Upper lobe of left lung (tissue), 6 donors: ENCODE results near the gene RUNX2. TPM values are rescaled to one million over a fixed set of nuclear protein-coding genes. Genes with fewer than 3 reads are reported as not detected.

ENCODE experiments used
- ATAC-seq, 2 donors: fragments of 200-7000 bp; cut with Tn5 transposase; one replicate each; pipeline ENCODE4 v1.9.1; 2022; ENCODE audit warnings: mild to moderate bottlenecking in 2 of 2, moderate library complexity in 2 of 2; ENCODE audit not compliant: low FRiP score in 2 of 2
- DNase-seq, 2 donors: peaks; one replicate each; pipeline ENCODE4 v3.0.0-alpha.2; 2019 to 2020
- H3K27ac ChIP-seq, 4 donors: fragments of 200-600 bp; sonication (generic); one replicate each; pipeline ENCODE4 v1.5.1; 2016 to 2019
- H3K27me3 ChIP-seq, 4 donors: fragments of 200-600 bp; sonication (generic); one replicate each; pipeline ENCODE4 v1.5.1; 2017 to 2019
- H3K36me3 ChIP-seq, 4 donors: fragments of 200-600 bp; sonication (generic); one replicate each; pipeline ENCODE4 v1.5.1; 2016 to 2019
- H3K4me1 ChIP-seq, 4 donors: fragments of 200-600 bp; sonication (generic); one replicate each; pipeline ENCODE4 v1.5.1; 2018 to 2019
- H3K4me3 ChIP-seq, 4 donors: fragments of 200-600 bp; sonication (generic); one replicate each; pipeline ENCODE4 v1.5.1; 2017 to 2019; ENCODE audit warnings: mild to moderate bottlenecking in 2 of 4, moderate library complexity in 1 of 4
- H3K9me3 ChIP-seq, 4 donors: fragments of 200-600 bp; sonication (generic); one replicate each; pipeline ENCODE4 v1.5.1; 2018 to 2019
- CTCF ChIP-seq, 6 experiments: fragments of 450-650 bp in 4 of 6; fragments of 200-600 bp in 2 of 6; sonication (generic) in 2 of 6; IDR thresholded peaks; one replicate each; pipeline ENCODE4 v1.5.1; 2016 to 2019; ENCODE audit warnings: antibody characterized with exemption in 6 of 6
- EP300 ChIP-seq, 4 donors: sonication (generic); formaldehyde crosslinking; IDR thresholded peaks; one replicate each; pipeline ENCODE4 v1.5.1; 2017; ENCODE audit warnings: antibody characterized with exemption in 4 of 4, control low read depth in 2 of 4
- POLR2A ChIP-seq, 4 donors: fragments of 450-650 bp; IDR thresholded peaks; one replicate each; pipeline ENCODE4 v1.5.1; 2016 to 2017; ENCODE audit warnings: antibody characterized with exemption in 4 of 4, mild to moderate bottlenecking in 2 of 4
- POLR2AphosphoS5 ChIP-seq, 2 donors: sonication (generic); formaldehyde crosslinking; IDR thresholded peaks; one replicate each; pipeline ENCODE4 v1.5.1; 2017; ENCODE audit warnings: antibody characterized with exemption in 2 of 2
- WGBS, 2 donors: methylation state at CpG; one replicate each; pipeline ENCODE4 v1.1.5; 2017 to 2018; 5-methylcytosine and 5-hydroxymethylcytosine counted together
- total RNA-seq, 6 donors: library from RNA; depleted of rRNA in 4 of 6; stranded (reverse); fragments of >200 nt in 4 of 6; gene quantifications; one replicate each; pipeline versions ENCODE4 v1.1.0 to v1.2.1, GENCODE V29; 2016 to 2021
- donor health status: DM: no; HTN: no; CAD: no; lungs with moderate emphysema.
- donor health status: DM: no; HTN: yes; CAD: no; lungs with severe emphysema.

RUNX2 gene
- total RNA-seq, 6 donors from 2014 or later: 2.6 to 12.2 (median 5.5) TPM

- 97 to 100% methylated on average over 1 of the region's 1 CpG for WGBS, 2 donors
- H3K27ac ChIP-seq: no peak overlapping the region
- H3K4me3 ChIP-seq: no peak overlapping the region
- no peaks in the 10 kb centered on the region for H3K27me3 ChIP-seq
- no peaks in the 10 kb centered on the region for H3K36me3 ChIP-seq
- DNase-seq (no peak), ATAC-seq (no peak)
- TF ChIP-seq CTCF (IDR thresholded peaks at IDR 0.05): no peak
- TF ChIP-seq EP300 (IDR thresholded peaks at IDR 0.05): no peak
- TF ChIP-seq POLR2AphosphoS5 (IDR thresholded peaks at IDR 0.05): no peak
- no peak for TF ChIP-seq POLR2A (IDR thresholded peaks at IDR 0.05)
- H3K9me3 ChIP-seq: no peaks in the 10 kb centered on the region
- H3K4me1 ChIP-seq: no peaks in the 10 kb centered on the region
Measured at GRCh38 chr6:45696738-45697137, 368.6 kb downstream of the RUNX2 start.

GRCh38 chr6:45697605-45698004, 369.5 kb downstream of the RUNX2 start:
- Histone ChIP-seq H3K9me3 (no peaks in the 10 kb centered on the region), H3K4me1 (no peaks in the 10 kb centered on the region), H3K4me3 (no peak overlapping the region), H3K36me3 (no peaks in the 10 kb centered on the region), H3K27ac (no peak overlapping the region), H3K27me3 (no peaks in the 10 kb centered on the region)
- ATAC-seq (no peak), DNase-seq (no peak)
- 83 to 97% methylated on average over 6 of the region's 6 CpGs for WGBS, 2 donors
- TF ChIP-seq POLR2A (IDR thresholded peaks at IDR 0.05): no peak
- no peak for TF ChIP-seq CTCF (IDR thresholded peaks at IDR 0.05)
- no peak for TF ChIP-seq EP300 (IDR thresholded peaks at IDR 0.05)
- no peak for TF ChIP-seq POLR2AphosphoS5 (IDR thresholded peaks at IDR 0.05)

- Histone ChIP-seq H3K9me3 (no peaks in the 10 kb centered on the region), H3K4me1 (no peaks in the 10 kb centered on the region), H3K4me3 (no peak overlapping the region), H3K27me3 (no peaks in the 10 kb centered on the region), H3K27ac (no peak overlapping the region), H3K36me3 (no peaks in the 10 kb centered on the region)
- DNase-seq: no peak
- no peak for TF ChIP-seq CTCF (IDR thresholded peaks at IDR 0.05)
- TF ChIP-seq EP300 (IDR thresholded peaks at IDR 0.05): no peak
- no peak for ATAC-seq
- WGBS, 2 donors: 86 to 100% methylated on average over 2 of the region's 2 CpGs
Measured at GRCh38 chr6:45698046-45698445, 369.9 kb downstream of the RUNX2 start.

GRCh38 chr6:45699663-45700062, 371.5 kb downstream of the RUNX2 start:
- H3K4me1 ChIP-seq: no peaks in the 10 kb centered on the region
- ATAC-seq (no peak), DNase-seq (no peak)

More at GRCh38 chr6:45699663-45700062, 371.5 kb downstream of the RUNX2 start:
- Histone ChIP-seq H3K4me3 (no peak overlapping the region), H3K27ac (no peak overlapping the region), H3K36me3 (no peaks in the 10 kb centered on the region), H3K9me3 (no peaks in the 10 kb centered on the region), H3K27me3 (no peaks in the 10 kb centered on the region)
- 64 to 74% methylated on average over 3 of the region's 3 CpGs for whole genome bisulfite sequencing, 2 donors
- TF ChIP-seq POLR2AphosphoS5 (IDR thresholded peaks at IDR 0.05): no peak
- no peak for TF ChIP-seq POLR2A (IDR thresholded peaks at IDR 0.05)
- TF ChIP-seq CTCF (IDR thresholded peaks at IDR 0.05): no peak
- TF ChIP-seq EP300 (IDR thresholded peaks at IDR 0.05): no peak
